ENCODE data around the gene BARD1.
"Not testable (repeated sequence)": the region's sequence is repeated elsewhere in the genome, so short reads cannot be mapped to it uniquely, and the experiment has no call there.

BARD1 gene

GRCh38 chr2:214713080-214713830, 96.2 kb downstream of the BARD1 start:
- TF ChIP-seq CTCF (IDR thresholded peaks at IDR 0.05; ENCODE audit: insufficient read depth, low read depth, low read length, missing control alignments) = no peak
- DNase-seq (ENCODE audit: low read depth) = peak; percentile 58
- H3K4me3 ChIP-seq (ENCODE audit: low read length) = no peak overlapping the region

GRCh38 chr2:214710729-214711128, 98.8 kb downstream of the BARD1 start:
- no peak overlapping the region for H3K4me3 ChIP-seq (ENCODE audit: low read length)
- no peak for TF ChIP-seq CTCF (IDR thresholded peaks at IDR 0.05; ENCODE audit: insufficient read depth, low read depth, low read length, missing control alignments)
- DNase-seq (ENCODE audit: low read depth) = no peak

- H3K4me3 ChIP-seq (ENCODE audit: low read length) = no peak overlapping the region
- no peak for DNase-seq (ENCODE audit: low read depth)
- TF ChIP-seq CTCF (IDR thresholded peaks at IDR 0.05; ENCODE audit: insufficient read depth, low read depth, low read length, missing control alignments) = no peak
Observed at GRCh38 chr2:214706986-214707385, 102.5 kb downstream of the BARD1 start.

GRCh38 chr2:214699236-214699635, 110.2 kb downstream of the BARD1 start:
- peak; percentile 86 for DNase-seq (ENCODE audit: low read depth)
- H3K4me3 ChIP-seq (ENCODE audit: low read length) = no peak overlapping the region
- TF ChIP-seq CTCF (IDR thresholded peaks at IDR 0.05; ENCODE audit: insufficient read depth, low read depth, low read length, missing control alignments) = no peak

- DNase-seq (ENCODE audit: low read depth) = no peak
- TF ChIP-seq CTCF (IDR thresholded peaks at IDR 0.05; ENCODE audit: insufficient read depth, low read depth, low read length, missing control alignments) = no peak
- H3K4me3 ChIP-seq (ENCODE audit: low read length) = no peak overlapping the region
Observed at GRCh38 chr2:214696681-214697080, 112.8 kb downstream of the BARD1 start.

- no peak for DNase-seq (ENCODE audit: low read depth)
- TF ChIP-seq CTCF (IDR thresholded peaks at IDR 0.05; ENCODE audit: insufficient read depth, low read depth, low read length, missing control alignments) = no peak
- H3K4me3 ChIP-seq (ENCODE audit: low read length) = no peak overlapping the region
Observed at GRCh38 chr2:214695789-214696188, 113.7 kb downstream of the BARD1 start.

GRCh38 chr2:214683557-214683956, 125.9 kb downstream of the BARD1 start:
- peak overlapping the region; percentile 18 for H3K4me3 ChIP-seq (ENCODE audit: low read length)
- DNase-seq (ENCODE audit: low read depth) = not testable (repeated sequence)

Data from epithelial cell of esophagus (primary cell).